Upper lobe of left lung (tissue), 4 donors: ENCODE measurements around the gene VAV2.

Experiments used
- CTCF ChIP-seq, 6 experiments: fragments of 450-650 bp in 4 of 6; fragments of 200-600 bp in 2 of 6; sonication (generic) in 2 of 6; IDR thresholded peaks; one replicate each; pipeline ENCODE4 v1.5.1; 2016 to 2019; ENCODE audit warnings: antibody characterized with exemption in 6 of 6
- POLR2A ChIP-seq, 4 donors: fragments of 450-650 bp; IDR thresholded peaks; one replicate each; pipeline ENCODE4 v1.5.1; 2016 to 2017; ENCODE audit warnings: antibody characterized with exemption in 4 of 4, mild to moderate bottlenecking in 2 of 4

GRCh38 chr9:133888048-133888808, 103.9 kb downstream of the VAV2 start:
- TF ChIP-seq CTCF (IDR thresholded peaks at IDR 0.05) (no peak), POLR2A (IDR thresholded peaks at IDR 0.05) (no peak)
